ENCODE data around the gene FFAR4.

GRCh38 chr10:93589648-93590562 is 23.4 kb downstream of the FFAR4 start:
- TF ChIP-seq POLR2A (IDR thresholded peaks at IDR 0.05), result no peak
- no peak for TF ChIP-seq CTCF (IDR thresholded peaks at IDR 0.05)

Data from adrenal gland (tissue), 5 donors.